Transverse colon (tissue), 4 donors: ENCODE measurements around the gene CCL1. TPM values are rescaled to one million over a fixed set of nuclear protein-coding genes. Genes with fewer than 3 reads are reported as not detected.

ENCODE experiments used
- DNase-seq: peaks from one replicate; pipeline ENCODE4 v3.0.0-alpha.2; 2019
- H3K27ac ChIP-seq, 4 donors: fragments of 200-600 bp; sonication (generic); 2 replicates each; pipeline ENCODE4 v1.5.1; 2016 to 2018; ENCODE audit warnings: inconsistent platforms in 4 of 4
- H3K27me3 ChIP-seq: fragments of 200-600 bp; sonication (generic); 2 replicates; pipeline ENCODE4 v1.5.1; 2017; ENCODE audit warnings: inconsistent platforms
- H3K36me3 ChIP-seq, 4 donors: fragments of 200-600 bp; sonication (generic); 2 replicates each; pipeline ENCODE4 v1.5.1; 2017 to 2019; ENCODE audit warnings: inconsistent platforms in 4 of 4
- H3K4me1 ChIP-seq, 4 donors: fragments of 200-600 bp; sonication (generic); 2 replicates each; pipeline ENCODE4 v1.5.1; 2017 to 2020; ENCODE audit warnings: inconsistent platforms in 4 of 4
- H3K4me3 ChIP-seq, 4 donors: fragments of 200-600 bp; sonication (generic); 1 replicate in 1 of 4; 2 replicates in 3 of 4; pipeline versions ENCODE4 v1.5.1 to v1.6.1; 2017 to 2019; ENCODE audit warnings: inconsistent platforms in 4 of 4
- H3K9me3 ChIP-seq, 2 donors: fragments of 200-600 bp; sonication (generic); 2 replicates each; pipeline ENCODE4 v1.5.1; 2017 to 2019; ENCODE audit warnings: inconsistent platforms in 2 of 2
- CTCF ChIP-seq, 5 experiments: fragments of 200-600 bp in 3 of 5; fragments of 450-650 bp in 2 of 5; sonication (generic) in 3 of 5; IDR thresholded peaks; 1 replicate in 2 of 5; 2 replicates in 3 of 5; pipeline ENCODE4 v1.5.1; 2016 to 2017; ENCODE audit warnings: antibody characterized with exemption in 5 of 5, inconsistent platforms in 3 of 5, mild to moderate bottlenecking in 2 of 5, moderate library complexity in 1 of 5
- EP300 ChIP-seq: sonication (generic); formaldehyde crosslinking; IDR thresholded peaks from one replicate; pipeline ENCODE4 v1.6.1; 2017; ENCODE audit warnings: antibody characterized with exemption, low read depth
- POLR2A ChIP-seq: fragments of 450-650 bp; IDR thresholded peaks from one replicate; pipeline ENCODE4 v1.6.1; 2016; ENCODE audit warnings: antibody characterized with exemption, mild to moderate bottlenecking, moderate library complexity
- POLR2AphosphoS5 ChIP-seq, 3 donors: sonication (generic); formaldehyde crosslinking; IDR thresholded peaks; one replicate each; pipeline ENCODE4 v1.6.1; 2016; ENCODE audit warnings: antibody characterized with exemption in 3 of 3
- WGBS, 2 donors: methylation state at CpG; one replicate each; pipeline ENCODE4 v1.1.5; 2018; ENCODE audit warnings: low coverage in 1 of 2; 5-methylcytosine and 5-hydroxymethylcytosine counted together
- in situ Hi-C, 4 donors: fragments of 200-750 bp; cut with MboI; loops; one replicate each; pipeline versions ENCODE4 v1.15.0 to v1.15.1; 2017; ENCODE audit warnings: low sequenced_read_pairs in 3 of 4, low pct_ligation_motif_present in 1 of 4, low pct_unique_long_range_greater_than_20kb in 1 of 4
- intact Hi-C: fragments of 100-400 bp; cut with DNase I; formaldehyde crosslinking; loops from one replicate; pipeline ENCODE4 v1.15.1; 2023; ENCODE audit warnings: low total_unique reads
- total RNA-seq, 4 donors: library from RNA; depleted of rRNA; stranded (reverse); fragments of >200 nt; gene quantifications; one replicate each; pipeline ENCODE4 v1.1.0, GENCODE V29; 2016

CCL1 gene
- total RNA-seq, 4 donors from 2014 or later: not detected

DNA sequence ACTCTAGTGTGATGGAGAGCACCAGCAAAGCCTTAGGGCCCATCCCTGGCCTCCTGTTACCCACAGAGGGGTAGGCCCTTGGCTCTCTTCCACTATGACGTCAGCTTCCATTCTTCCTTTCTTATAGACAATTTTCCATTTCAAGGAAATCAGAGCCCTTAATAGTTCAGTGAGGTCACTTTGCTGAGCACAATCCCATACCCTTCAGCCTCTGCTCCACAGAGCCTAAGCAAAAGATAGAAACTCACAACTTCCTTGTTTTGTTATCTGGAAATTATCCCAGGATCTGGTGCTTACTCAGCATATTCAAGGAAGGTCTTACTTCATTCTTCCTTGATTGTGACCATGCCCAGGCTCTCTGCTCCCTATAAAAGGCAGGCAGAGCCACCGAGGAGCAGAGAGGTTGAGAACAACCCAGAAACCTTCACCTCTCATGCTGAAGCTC, 44.0 kb downstream of the CCL1 start, which contains the start of gene CCL8:
TSS of gene CCL8 (plus strand) at position 397 of the 445 bp plus-strand sequence. CDS start 67 bp downstream, outside the sequence.
- TF ChIP-seq POLR2A (no peak), EP300 (no peak), POLR2AphosphoS5 (IDR thresholded peaks at IDR 0.05) (peak in 1 of 3 donors; percentile 57), CTCF (IDR thresholded peaks at IDR 0.05) (no peak)
- H3K9me3 ChIP-seq: no peaks in the 10 kb centered on the region
- H3K27ac ChIP-seq: peak within 1 kb of the TSS; percentile 11 to 59 (median 36)
- in situ Hi-C loops: no loop called here
- H3K4me3 ChIP-seq: no peak within 1 kb of the TSS
- WGBS, 2 donors: 27% methylated on average over 2 of the region's 2 CpGs; no CpG with 5 or more reads in 1 of the 2 donors
- intact Hi-C loops: no loop called here
- no peaks in the 10 kb centered on the region for H3K27me3 ChIP-seq
- no peak for DNase-seq
- no peaks in the 10 kb centered on the region for H3K4me1 ChIP-seq
- no peaks in the 10 kb centered on the region for H3K36me3 ChIP-seq

DNA sequence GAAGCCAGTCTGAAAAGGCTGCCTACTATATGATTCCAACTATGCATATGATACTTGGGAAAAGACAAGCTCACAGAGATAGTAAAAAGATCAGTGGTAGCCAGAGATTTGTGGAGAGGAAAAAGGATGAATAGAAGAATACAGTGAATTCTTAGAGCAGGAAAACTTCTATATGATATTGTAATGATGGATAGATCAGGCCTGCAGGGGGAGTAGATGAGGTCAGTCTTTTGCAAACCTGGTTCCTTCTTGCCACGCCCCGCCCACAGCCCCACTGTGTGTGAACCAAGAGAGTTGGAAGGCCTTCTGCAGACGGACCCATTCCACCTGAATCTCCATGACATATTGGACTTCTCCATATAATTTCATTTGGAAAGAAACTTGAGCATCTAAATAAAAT, 44.6 kb downstream of the CCL1 start:
- WGBS, 2 donors: 74 to 75% methylated on average over 2 to 3 of the region's 3 CpGs
- Histone ChIP-seq H3K4me1 (no peaks in the 10 kb centered on the region), H3K4me3 (no peak overlapping the region), H3K27me3 (no peaks in the 10 kb centered on the region), H3K36me3 (no peaks in the 10 kb centered on the region), H3K9me3 (no peaks in the 10 kb centered on the region), H3K27ac (peak overlapping the region in 2 of 4 donors; percentile 44 to 59)
- TF ChIP-seq POLR2A (no peak), EP300 (no peak), POLR2AphosphoS5 (IDR thresholded peaks at IDR 0.05) (no peak), CTCF (IDR thresholded peaks at IDR 0.05) (no peak)
- intact Hi-C loops: no loop called here
- DNase-seq: no peak
- in situ Hi-C loops: no loop called here

DNA sequence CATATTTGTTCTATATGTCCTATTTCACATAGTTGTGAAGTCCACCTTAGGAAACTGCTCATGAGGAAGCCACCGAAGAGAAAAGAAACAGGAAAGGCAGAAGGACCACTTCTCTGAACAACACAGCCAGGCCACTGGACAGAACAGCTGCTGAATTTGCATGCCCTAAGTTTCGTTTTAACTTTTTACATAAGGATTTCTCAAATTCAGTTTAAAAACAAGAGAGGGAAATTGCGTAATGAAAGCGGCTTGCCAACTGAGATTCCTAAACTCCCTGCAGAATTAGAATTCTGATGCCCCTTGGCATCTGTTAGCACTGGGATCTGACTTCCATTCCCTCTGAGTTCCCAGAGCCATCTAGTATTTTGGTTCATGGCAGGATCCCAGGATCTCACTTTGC, 48.8 kb downstream of the CCL1 start:
- Histone ChIP-seq H3K4me1 (no peaks in the 10 kb centered on the region), H3K27me3 (no peaks in the 10 kb centered on the region), H3K36me3 (no peaks in the 10 kb centered on the region), H3K9me3 (no peaks in the 10 kb centered on the region), H3K4me3 (no peak overlapping the region), H3K27ac (peak overlapping the region; percentile 42 to 71 (median 62))
- intact Hi-C loops (no loop called here), in situ Hi-C loops (no loop called here)
- TF ChIP-seq POLR2AphosphoS5 (IDR thresholded peaks at IDR 0.05): peak in 1 of 3 donors; percentile 45
- no peak for TF ChIP-seq POLR2A
- 32 to 44% methylated on average over 4 of the region's 4 CpGs for WGBS, 2 donors
- DNase-seq: no peak

- H3K4me3 ChIP-seq: no peak overlapping the region
- intact Hi-C loops: no loop called here
- no peaks in the 10 kb centered on the region for H3K4me1 ChIP-seq
- 72 to 89% methylated on average over 3 to 4 of the region's 4 CpGs for WGBS, 2 donors
- no peaks in the 10 kb centered on the region for H3K27me3 ChIP-seq
- TF ChIP-seq POLR2AphosphoS5 (IDR thresholded peaks at IDR 0.05): peak in 2 of 3 donors; percentile 65 to 70
- no peak for TF ChIP-seq EP300
- in situ Hi-C loops: no loop called here
- no peaks in the 10 kb centered on the region for H3K9me3 ChIP-seq
- H3K36me3 ChIP-seq: no peaks in the 10 kb centered on the region
- peak overlapping the region; percentile 42 to 71 (median 62) for H3K27ac ChIP-seq
- DNase-seq: no peak
Measured at GRCh38 chr17:34313164-34313563, 49.9 kb downstream of the CCL1 start.

DNA sequence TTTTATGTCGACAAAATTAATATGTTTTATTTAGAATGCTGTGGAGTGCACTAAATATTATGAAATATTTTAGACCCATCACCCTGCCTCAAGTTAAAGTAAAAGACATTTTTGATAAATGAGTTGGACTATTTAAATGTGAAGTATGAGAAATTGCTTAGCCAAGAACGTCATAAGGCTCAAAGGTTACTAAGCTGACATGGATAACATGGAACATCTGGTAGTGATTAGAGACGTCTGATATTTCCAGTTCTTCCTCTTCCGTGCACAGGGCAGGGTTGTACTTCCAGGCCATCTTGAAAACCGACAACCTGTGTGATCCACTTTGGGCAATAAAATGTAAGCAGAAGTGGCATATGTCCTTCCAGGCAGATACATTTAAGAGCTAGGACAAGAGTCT, 51.0 kb downstream of the CCL1 start:
- no peak for TF ChIP-seq CTCF (IDR thresholded peaks at IDR 0.05)
- no peak for TF ChIP-seq EP300
- TF ChIP-seq POLR2AphosphoS5 (IDR thresholded peaks at IDR 0.05): peak; percentile 9 to 79 (median 67)
- TF ChIP-seq POLR2A: no peak
- H3K27me3 ChIP-seq: no peaks in the 10 kb centered on the region
- H3K27ac ChIP-seq: peak overlapping the region; percentile 22 to 71 (median 56)
- DNase-seq: no peak
- H3K36me3 ChIP-seq: no peaks in the 10 kb centered on the region
- 29 to 34% methylated on average over 4 to 5 of the region's 5 CpGs for WGBS, 2 donors
- H3K9me3 ChIP-seq: no peaks in the 10 kb centered on the region
- in situ Hi-C loops: no loop called here
- H3K4me3 ChIP-seq: no peak overlapping the region
- peaks cover 0 to 6% (median 0%) of the 10 kb centered on the region in 4 donors for H3K4me1 ChIP-seq
- intact Hi-C loops: no loop called here
